Measurements from ENCODE around the gene AGBL3.

Gene AGBL3

DNA sequence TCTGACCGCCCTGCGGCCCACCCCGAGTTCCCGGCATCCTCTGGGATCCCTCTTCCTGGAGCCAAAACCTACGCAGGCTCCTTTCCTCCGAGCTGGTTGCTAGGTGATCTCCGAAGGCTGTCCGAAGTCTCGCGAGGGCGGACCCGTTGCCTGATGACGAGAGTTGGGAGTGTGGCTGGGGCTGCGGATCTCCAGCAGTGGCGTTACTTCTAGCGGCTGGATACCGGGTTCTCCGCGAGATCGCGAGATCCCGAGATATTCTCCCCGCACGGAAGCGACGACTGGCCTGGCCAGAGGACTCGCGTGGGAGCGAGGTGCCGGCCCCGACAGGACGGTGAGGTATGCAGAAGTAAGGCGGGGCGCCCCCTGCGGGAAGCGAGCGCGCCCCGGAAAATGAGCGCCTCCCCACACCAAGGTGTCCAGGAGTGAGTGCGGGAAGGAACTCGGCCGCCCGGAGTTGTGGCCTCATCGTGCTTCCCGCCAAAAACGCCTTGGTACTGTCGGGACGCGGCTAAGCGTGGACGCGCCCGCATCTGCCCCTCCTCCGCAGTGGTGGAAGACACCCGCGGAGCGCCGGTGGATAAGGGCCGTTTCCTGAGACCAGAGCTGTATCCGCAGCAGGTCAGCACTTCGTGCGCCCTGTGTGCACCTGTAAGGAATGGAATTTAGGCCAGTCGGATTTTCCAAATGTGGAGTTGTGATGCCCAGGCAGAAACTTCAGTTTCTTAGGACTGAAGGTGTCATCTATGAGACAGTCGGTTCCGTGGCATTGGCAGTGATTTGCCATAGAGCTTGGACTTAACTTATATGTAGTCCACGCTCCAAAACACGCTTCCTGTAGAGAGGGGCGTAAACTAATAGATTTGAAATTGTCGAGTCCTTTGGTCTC is at the start of gene AGBL3:
TSS of gene AGBL3 (plus strand) at position 146 of the 889 bp plus-strand sequence. CDS start 1,426 bp downstream, outside the sequence.
- DNase-seq = peak; percentile 95

DNA sequence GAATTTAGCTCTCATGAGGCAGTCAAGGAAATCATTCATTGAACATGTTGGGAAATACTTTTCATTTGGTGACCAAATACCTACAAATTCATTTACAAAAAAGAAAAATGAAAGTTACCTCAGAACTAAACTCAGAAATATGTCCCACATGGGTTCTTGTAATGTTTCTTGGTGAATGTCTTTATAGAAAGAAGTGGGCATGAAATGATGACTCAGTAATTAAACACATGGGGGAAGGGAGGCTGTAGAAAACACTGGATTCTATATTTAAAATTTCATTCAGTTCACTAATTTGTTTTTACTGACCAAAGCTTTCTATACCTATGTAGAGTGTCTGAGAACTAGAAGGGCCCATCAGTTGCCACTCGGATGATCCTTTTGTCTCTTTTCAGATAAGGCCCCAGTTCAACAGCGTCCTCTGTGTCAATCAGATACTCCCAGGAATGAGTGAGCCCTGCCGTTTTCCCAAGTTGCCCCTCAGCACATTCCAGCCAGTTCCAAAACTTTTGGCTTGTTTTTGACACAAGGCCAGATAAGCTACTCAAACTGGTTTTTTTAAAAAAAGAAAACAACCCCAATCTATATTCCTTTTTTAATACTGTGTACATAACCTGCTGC is 49.3 kb upstream of the AGBL3 start:
- DNase-seq = no peak

DNA sequence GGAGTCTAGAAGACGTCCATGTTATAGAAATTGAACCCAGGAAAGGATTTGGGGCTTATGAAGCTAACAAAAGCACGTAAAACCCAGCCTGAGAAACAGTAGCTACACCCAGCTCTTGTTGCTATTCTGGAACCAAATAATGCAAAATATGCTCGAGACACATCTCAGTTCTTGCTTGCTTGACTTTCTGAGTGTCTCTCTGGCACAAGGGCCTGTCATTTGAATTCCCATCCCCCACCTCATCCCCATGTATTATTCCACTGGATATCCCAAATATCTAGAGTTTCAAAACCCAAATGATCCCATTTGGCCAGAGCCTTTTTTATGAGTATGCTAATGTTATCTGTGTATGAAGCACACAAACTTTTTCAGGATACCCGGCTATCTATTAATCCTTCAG is 48.2 kb upstream of the AGBL3 start:
- DNase-seq = no peak

DNA sequence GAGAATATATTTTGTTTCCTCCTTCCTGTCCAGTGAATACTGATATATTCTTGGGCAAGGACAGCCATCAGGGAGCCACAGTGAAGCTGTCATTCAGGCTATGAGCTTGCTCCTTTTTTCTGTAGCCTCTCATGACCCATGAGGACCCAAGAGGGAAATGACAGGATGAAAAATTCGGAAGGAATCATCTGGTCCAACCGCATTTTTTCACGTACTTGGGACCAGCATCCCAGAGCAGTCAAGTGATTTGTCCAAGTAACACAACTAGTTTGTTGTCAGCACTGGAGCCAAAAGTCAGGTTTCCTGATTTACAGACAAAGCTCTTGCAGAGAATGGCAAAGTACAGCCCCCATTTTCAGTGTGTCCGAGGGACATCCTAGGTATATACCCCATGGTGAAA is 47.2 kb upstream of the AGBL3 start:
- DNase-seq = no peak

DNA sequence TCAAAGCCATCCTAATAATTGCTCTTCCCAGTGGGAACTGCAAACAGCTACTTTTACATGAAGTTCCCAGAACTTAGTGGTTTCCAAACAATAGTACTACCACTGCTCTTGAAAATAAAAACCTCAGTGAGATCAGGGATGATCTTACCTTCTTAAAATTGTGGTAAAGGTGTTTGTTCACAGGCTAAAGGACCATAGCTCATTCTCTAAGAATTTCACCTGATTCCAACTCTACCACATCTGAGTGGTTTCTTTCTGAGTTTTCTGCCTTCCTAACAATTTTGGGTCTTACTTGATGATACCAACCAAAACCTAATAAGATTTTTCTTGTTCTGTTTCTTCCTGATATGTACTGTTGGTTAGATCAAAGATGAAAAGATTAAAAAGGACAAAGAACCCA is 45.6 kb upstream of the AGBL3 start:
- DNase-seq = no peak

DNA sequence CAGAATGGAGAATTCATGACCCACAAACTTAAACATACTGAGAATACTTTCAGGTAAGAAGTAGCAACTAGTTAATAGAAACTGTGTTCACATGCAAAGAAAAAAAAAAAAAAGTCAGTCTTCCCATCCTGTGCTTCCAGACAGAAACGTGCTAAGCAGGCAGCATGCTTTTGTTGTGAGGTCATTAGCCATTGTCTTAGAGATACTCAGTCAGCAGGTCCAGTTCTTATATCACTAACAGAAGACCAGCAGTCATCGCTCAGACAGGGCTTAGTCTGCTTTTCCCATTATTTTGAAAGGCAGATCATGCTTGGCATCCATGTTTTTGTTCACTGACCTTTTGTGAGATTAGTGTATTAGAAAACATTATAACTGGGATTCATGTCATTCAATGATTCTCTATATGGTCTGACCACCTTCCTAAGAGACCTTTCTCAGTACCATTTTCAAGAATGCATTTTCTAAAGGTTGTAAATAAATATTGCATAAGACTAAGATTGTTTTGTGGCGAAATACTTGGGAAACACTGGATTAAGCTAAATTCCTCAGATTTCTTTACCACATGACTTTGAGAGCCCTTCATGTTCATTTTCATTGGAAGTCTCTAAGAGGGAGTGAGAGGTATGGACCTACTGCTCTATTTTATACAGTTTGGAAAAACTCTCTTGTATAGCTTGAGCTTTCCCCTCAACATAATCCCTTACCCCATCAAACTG is 45.0 kb upstream of the AGBL3 start:
- peak; percentile 70 for DNase-seq

DNA sequence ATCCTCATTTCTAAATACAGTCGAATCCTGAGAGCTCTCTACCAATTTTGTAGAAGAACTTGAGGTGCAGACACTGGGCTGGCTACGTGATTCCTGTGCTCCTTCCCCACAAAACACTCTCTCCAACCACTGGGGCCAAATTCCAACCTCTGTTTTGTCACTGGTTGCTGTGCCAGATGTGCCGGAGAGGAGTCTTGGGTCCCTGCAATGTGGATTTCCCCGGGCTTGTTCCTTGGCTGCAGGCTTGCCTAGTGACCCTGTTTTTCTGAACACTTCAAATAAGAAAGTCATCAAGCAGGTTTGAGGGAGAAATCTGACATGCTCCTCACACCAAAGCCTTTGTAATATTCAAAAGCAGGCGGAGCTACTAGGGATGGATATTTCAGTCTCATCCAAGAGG is 44.4 kb upstream of the AGBL3 start:
- no peak for DNase-seq

DNA sequence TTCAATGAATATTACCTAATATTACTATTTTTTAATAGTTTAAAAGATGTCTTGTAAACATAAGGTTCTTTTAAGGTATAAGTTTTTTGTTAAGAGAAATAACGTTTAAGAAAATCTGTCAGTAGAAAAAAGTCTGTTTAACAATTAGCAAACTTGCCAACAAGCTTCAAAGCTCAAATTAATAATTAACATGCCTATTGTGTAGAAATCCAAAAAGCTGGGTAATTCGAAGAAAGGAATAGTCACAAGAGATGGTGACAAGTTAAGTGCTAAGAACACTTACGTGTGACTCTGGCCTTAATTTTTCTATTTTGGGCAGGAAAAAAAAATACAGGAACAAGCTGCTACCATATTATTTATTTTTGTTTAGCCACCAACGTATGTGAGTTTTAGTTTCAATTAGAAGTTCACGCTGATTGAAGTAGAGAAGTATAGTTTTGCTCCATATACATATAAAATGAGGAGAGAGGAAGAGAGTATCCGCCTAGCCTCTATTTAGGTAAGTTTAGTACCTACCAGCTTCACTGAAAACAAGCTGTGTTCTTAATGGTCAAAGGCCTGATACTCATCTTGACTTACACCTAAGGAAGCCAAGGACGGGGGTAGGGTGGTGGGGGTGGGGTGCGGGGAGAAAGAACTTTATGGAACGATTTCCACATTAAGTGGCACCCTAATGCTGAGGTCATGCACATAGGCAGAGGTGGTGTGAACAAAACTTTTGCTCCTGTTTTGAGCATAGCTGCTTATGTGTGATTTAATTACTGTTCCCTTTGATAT is 43.4 kb upstream of the AGBL3 start:
- no peak for DNase-seq

DNA sequence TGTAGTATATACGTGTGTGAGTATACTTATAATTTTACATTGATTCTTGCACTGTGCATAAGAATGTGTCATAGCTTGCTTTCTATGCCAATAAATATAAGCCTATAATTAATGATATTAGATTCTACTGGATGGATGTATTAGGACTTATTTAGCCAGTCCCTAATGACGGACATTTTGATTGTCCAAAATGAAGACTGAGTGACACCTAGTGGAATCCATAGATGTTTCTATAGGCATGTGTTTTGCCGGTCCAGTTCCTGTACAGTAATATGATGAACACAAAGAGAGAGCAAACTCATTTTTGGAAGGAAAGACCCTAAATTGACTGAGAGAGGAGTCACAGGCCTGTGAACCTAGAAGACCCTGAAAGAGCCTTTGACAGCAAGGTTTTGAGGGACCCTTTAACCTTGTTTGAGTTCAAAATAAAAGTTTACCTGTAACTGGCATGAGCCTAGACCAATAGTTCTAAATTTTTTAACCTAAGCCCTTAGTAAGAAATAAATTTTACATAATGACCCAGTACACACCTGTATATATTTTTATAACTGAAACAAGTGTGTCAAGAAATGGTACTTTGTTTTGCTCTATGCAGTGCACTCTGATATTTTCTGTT is 42.4 kb upstream of the AGBL3 start:
- DNase-seq = peak; percentile 16

DNA sequence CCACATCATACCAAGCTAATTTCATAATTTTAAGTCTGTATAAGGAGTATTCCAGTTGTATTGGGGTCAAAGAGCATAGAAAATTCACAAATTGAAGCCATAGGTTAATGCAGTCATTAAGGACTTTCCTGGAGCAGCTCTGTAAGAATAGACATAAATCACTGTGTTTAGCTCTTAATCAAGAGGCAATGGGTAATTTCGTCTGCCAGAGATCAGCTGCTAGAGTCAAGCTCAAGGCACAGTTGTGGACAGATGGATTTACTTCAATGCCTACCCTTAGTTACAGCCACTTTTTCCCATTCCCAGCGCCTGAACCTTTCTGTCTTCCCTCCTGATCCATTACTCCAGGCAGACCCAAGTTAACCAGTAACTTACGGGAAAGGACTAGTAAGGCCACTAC is 40.6 kb upstream of the AGBL3 start:
- DNase-seq = no peak

DNA sequence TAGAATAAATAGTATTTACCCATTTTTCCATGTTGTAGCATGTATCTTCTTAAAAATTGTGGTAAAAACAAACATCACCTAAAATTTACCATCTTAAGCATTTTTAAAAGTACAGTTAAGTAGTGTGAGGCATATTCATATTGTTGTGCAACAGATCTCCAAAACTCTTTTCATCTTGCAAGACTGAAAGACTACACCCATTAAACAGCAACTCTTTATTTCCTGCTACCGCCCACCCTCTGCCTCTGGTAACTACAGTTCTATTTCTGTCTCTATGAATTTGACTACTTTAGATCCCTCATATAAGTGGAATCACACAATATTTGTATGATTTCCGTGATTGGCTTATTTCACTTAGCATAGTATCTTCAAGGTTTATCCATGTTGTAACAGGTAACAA is 40.0 kb upstream of the AGBL3 start:
- DNase-seq = no peak

DNA sequence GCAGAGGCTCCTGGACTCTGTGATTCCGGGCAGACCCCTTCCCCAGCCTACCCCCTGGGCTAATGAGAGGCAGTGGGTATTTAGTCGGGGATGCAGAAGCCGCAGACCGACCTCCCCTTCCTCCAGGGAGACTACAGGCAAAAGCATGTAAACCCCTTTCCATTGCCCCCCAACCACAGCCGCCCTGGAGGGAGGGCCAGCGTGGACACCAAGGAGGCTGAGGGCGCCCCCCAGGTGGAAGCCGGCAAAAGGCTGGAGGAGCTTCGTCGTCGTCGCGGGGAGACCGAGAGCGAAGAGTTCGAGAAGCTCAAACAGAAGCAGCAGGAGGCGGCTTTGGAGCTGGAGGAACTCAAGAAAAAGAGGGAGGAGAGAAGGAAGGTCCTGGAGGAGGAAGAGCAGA is 39.0 kb upstream of the AGBL3 start:
- DNase-seq = no peak

DNA sequence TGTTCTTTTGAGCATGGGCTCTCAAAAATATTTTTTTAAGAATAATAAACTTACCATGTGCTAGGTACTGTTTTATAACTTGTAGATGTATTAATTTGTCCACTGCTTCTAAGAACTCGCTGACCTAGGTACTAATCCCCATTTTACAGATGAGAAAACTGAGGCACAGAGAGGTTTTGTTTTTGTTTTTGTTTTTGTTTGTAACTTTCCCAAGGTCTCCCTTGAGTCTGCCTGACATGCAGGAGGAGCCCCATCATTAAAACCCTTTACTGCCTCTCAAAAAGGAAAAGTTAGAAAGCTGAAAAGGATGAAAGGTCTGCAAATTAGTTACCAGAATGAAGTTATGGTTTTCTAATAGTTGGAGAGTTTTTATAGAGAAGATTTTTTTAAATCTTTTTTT is 38.5 kb upstream of the AGBL3 start:
- DNase-seq = no peak

DNA sequence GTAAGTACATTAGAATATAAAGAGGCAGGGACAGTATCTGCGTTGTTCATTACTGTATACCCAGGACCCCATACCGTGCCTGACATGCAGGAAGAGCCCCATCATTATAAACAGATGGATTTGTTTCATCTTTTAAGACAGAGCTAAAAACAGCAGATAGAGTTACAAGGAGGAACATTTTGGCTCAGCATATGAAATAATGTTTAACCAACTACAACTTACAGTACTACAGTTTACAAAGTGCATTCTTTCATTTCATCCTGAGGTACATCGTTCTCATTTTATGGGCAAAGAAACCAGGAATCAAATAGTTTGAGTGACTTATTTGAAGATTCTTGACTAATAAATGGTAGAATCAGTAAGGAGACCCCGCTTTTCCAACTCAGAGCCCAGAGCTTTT is 38.1 kb upstream of the AGBL3 start:
- no peak for DNase-seq

DNA sequence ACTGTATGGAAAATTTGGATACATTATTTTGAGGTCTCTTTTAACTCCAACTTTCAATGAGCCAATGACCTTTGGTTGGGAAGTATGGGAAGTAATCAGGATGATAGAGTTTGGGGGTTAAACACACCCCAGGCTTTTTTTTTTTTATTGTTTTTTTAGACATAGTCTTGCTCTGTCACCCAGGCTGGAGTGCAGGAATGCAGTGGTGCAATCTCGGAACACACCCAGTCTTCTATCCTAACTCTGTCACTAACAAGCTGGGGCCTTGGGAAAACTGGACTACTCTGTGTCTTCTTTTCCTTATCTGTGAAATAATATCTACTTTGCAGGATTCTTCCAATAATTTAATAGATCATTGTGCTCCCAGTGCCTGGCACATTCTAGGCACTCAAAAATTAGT is 37.6 kb upstream of the AGBL3 start:
- DNase-seq = no peak

DNA sequence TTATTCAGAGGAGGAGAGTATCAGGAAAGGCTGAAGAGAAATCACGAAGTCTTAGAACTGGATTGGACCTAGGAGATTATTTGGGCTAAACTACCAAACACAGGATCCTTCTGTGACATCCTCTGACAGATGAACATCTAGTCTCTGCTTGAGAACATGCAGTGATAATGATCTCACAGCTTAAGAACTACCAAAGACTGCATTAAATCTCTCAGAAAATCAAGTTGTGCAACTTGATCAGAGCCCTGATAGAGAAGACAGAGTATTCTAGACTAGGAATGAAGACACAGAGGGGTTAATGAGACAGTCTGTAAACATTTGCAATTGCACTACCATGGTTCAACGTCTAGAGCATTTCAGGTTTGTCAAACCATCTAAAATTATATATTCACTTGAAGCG is 37.1 kb upstream of the AGBL3 start:
- no peak for DNase-seq

DNA sequence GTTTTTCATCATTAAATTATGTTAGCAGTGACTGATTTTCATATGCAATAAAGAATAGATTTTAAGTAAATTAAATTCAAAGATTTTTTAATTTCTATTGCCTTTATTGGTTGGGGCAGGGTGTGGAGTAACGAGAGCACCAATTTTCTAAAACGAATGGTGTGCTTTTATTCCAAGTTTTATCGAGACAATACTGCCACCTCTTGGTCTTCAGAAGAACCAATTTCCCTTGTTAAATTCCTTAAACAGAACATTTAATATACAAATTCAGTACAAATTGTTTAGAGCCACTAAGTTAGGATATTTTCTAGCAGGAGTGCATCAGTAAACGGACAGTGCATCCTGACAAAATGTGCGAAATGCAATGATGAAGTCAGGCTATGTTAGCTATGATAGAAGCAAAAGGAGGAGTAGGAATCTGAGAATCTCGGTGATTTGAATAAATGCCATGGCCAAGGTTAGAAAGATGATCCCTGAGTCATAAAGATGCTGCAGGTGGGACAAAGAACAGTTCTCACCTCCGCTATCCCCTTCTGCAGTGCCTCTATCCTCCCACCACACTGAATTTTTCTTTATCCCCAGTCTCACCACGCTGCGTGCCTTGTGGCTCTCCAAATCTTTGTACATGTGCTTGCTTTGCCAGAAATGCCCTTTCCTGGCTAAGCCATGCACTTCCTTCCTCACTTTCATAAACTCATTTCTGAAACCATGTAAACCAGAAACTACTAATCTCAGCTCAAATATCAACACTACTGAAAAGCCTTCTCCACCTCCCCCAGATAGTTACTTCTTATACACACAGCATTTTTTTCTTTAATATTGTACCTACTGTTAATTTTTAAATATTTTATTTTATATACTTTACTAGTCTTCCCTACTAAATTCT is 31.9 kb upstream of the AGBL3 start:
- DNase-seq = peak; percentile 45

DNA sequence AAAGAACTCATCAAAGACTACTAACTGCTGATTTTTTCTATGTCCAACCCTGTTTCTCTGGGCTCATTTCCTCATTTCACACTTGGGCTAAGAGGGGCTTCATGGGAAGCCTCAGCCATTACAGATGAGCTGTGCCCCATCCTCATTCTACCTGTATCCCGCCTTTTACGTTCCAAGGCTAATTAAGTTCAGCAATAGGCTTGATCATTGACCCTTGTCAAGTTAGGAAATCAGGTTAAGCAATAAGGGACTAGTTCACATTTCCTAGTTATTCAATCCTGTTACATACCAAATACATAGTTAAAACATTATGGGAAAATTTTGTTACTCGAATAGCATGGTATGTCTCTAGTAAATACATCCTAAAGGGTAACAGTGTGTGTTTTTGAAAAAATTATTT is 29.3 kb upstream of the AGBL3 start:
- DNase-seq = no peak

DNA sequence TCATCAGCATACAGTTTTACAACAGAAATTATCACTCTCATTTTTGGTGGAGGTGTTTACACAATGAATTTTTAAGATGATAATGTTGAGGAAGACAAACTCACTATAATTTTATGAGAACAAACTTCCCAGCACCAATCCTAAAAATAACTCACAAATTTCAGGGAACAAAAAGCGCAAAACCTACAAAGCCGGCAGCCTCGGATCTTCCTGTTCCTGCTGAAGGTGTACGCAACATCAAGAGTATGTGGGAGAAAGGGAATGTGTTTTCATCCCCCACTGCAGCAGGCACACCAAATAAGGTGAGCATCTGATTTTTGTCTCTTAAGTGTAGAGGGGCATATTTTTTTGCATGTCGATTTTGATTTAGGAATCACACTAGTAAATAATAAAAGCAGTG is 26.5 kb upstream of the AGBL3 start:
- DNase-seq = no peak

DNA sequence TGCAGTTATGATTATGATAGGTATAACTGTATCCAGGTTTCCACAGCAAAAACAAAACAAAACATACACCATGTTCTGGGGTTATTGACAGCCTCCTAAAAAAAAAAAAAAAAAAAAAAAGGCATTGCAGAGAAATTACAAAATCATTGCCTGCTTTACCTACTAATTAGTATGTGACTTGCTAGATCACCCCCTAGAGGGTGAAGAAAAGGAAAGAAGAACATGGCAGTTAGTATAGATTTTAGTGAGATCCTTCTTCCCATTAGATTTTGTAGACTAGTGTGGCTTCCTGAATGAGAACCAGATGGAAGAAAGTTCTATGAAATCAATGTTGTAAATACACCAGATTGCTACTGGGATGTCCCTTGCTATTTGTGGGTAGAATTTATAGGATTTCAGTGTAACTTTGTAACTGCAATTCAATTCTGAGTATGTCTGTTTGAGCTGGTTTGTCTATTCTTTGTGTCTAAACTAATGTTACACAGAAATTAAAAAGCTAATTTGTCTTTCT is 24.0 kb upstream of the AGBL3 start:
- no peak for DNase-seq

DNA sequence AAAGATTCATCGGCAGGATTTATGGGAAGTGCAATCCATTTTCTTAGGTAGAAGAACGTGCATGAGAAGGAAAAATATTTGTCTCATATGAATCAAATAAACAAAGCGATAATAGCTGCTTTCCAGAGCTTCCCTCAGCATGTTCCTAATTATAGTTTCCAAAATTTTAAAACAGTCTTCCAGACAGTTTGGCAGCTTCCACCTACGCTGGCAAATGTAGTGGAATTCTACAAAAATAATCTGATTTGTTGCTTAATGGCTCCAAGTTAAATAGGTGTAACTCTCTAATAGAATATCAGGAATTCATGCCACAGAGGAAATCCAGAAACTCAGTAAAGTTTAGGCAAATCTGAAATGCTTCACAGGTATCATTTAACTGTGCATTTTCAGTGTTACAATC is 23.3 kb upstream of the AGBL3 start:
- DNase-seq = no peak

Measured in HCEC 1CT (cell line).